CD4-positive, alpha-beta memory T cell (primary cell): ENCODE results near the gene TMEM240. TPM values are rescaled to one million over a fixed set of nuclear protein-coding genes. Genes with fewer than 3 reads are reported as not detected.
"Not testable (repeated sequence)": the region's sequence is repeated elsewhere in the genome, so short reads cannot be mapped to it uniquely, and the experiment has no call there.

Experiments
- CTCF ChIA-PET: fragments of 350-600 bp; sonication (Branson Sonifier 250); formaldehyde crosslinking; loops from one replicate; lab custom pipeline; 2021; ENCODE audit warnings: inconsistent platforms; ENCODE audit not compliant: partially characterized antibody; lab: Charles Lee
- POLR2A ChIA-PET: fragments of 350-600 bp; sonication (Branson Sonifier 250); formaldehyde crosslinking; loops from one replicate; lab custom pipeline; 2021; ENCODE audit not compliant: partially characterized antibody; lab: Charles Lee
- DNase-seq, 5 donors: peaks; one replicate each; pipeline versions ENCODE4 v3.0.0 to v3.0.0-alpha.2; 2020 to 2022; ENCODE audit warnings: mixed read lengths in 1 of 5
- H3K27ac ChIP-seq: one replicate; pipeline ENCODE4 v1.7.0; 2013; ENCODE audit warnings: low read depth, low read length
- H3K27me3 ChIP-seq: 2 replicates; pipeline ENCODE4 v1.7.0; 2013; ENCODE audit warnings: mild to moderate bottlenecking, low read length, moderate library complexity; ENCODE audit not compliant: insufficient read depth
- H3K36me3 ChIP-seq: 2 replicates; pipeline ENCODE4 v1.7.0; 2013; ENCODE audit warnings: mild to moderate bottlenecking, low read length, moderate library complexity; ENCODE audit not compliant: insufficient read depth
- H3K4me1 ChIP-seq: 2 replicates; pipeline ENCODE4 v1.7.0; 2013; ENCODE audit warnings: mild to moderate bottlenecking, low read length, moderate library complexity; ENCODE audit not compliant: insufficient read depth
- H3K4me3 ChIP-seq, 2 donors: one replicate each; pipeline ENCODE4 v1.7.0; 2013; ENCODE audit warnings: low read length in 2 of 2, mild to moderate bottlenecking in 1 of 2
- H3K9me3 ChIP-seq, 2 donors: one replicate each; pipeline ENCODE4 v1.7.0; 2013; ENCODE audit warnings: low read length in 2 of 2, control low read depth in 1 of 2; ENCODE audit not compliant: control insufficient read depth in 1 of 2
- H3K27ac Mint-ChIP-seq, 7 donors: one replicate each; pipeline ENCODE4 v1.8.0; 2020 to 2021; ENCODE audit warnings: mixed read lengths in 7 of 7, mild to moderate bottlenecking in 6 of 7, inconsistent platforms in 3 of 7, moderate library complexity in 3 of 7
- H3K27me3 Mint-ChIP-seq, 2 donors: one replicate each; pipeline ENCODE4 v1.8.0; 2020 to 2021; ENCODE audit warnings: mixed read lengths in 2 of 2
- H3K36me3 Mint-ChIP-seq, 2 donors: one replicate each; pipeline ENCODE4 v1.8.0; 2020 to 2021; ENCODE audit warnings: mixed read lengths in 2 of 2, inconsistent platforms in 1 of 2, mild to moderate bottlenecking in 1 of 2
- H3K4me1 Mint-ChIP-seq, 4 donors: one replicate each; pipeline ENCODE4 v1.8.0; 2020 to 2021; ENCODE audit warnings: mixed read lengths in 4 of 4, mild to moderate bottlenecking in 1 of 4
- H3K4me3 Mint-ChIP-seq, 8 donors: one replicate each; pipeline ENCODE4 v1.8.0; 2020 to 2021; ENCODE audit warnings: mixed read lengths in 8 of 8, mild to moderate bottlenecking in 7 of 8, moderate library complexity in 6 of 8, inconsistent platforms in 3 of 8
- H3K9me3 Mint-ChIP-seq, 8 donors: one replicate each; pipeline ENCODE4 v1.8.0; 2020 to 2021; ENCODE audit warnings: mixed read lengths in 8 of 8, mild to moderate bottlenecking in 5 of 8, inconsistent platforms in 3 of 8, moderate library complexity in 1 of 8
- intact Hi-C: fragments of 100-400 bp; cut with micrococcal nuclease; formaldehyde crosslinking; loops from one replicate; pipeline ENCODE4 v1.15.1; 2023
- polyA plus RNA-seq, 2 donors: library from polyadenylated mRNA; unstranded; fragments of 300-500 nt; fragmentation: Illumina TruSeq; gene quantifications; one replicate each; pipeline ENCODE4 v1.2.3, GENCODE V29; 2021
- total RNA-seq, 2 experiments: library from RNA; stranded (reverse); gene quantifications; one replicate each; pipeline ENCODE4 v1.2.3, GENCODE V29; 2021

Gene TMEM240
- total and polyA plus RNA-seq, 4 experiments from 2014 or later: 1.8 to 2.8 TPM; not detected in 2

GRCh38 chr1:1557688-1558087 lies 17.3 kb upstream of the TMEM240 start:
- H3K27me3 ChIP-seq, H3K4me3 ChIP-seq, H3K27ac ChIP-seq, CTCF ChIA-PET, H3K9me3 Mint-ChIP-seq, H3K4me1 Mint-ChIP-seq, H3K27me3 Mint-ChIP-seq, intact Hi-C loops, H3K4me1 ChIP-seq, H3K9me3 ChIP-seq, DNase-seq, H3K4me3 Mint-ChIP-seq: not testable (repeated sequence)
- POLR2A ChIA-PET: interaction anchor here (1.0 to 1.1 kb wide), 2 partner anchors 57 to 63 kb away, joined by 3 to 4 read pairs; partner anchors contain the start of gene MIB2
- H3K27ac Mint-ChIP-seq: peak overlapping the region in 1 of 7 donors; percentile 41
- H3K36me3 Mint-ChIP-seq: peaks cover 11 to 15% of the 10 kb centered on the region in 2 donors
- peaks cover 10% of the 10 kb centered on the region for H3K36me3 ChIP-seq

- H3K4me3 ChIP-seq, H3K27me3 Mint-ChIP-seq, H3K36me3 ChIP-seq, CTCF ChIA-PET, H3K27me3 ChIP-seq, H3K36me3 Mint-ChIP-seq, H3K4me3 Mint-ChIP-seq, H3K4me1 Mint-ChIP-seq, intact Hi-C loops, H3K9me3 Mint-ChIP-seq, H3K27ac Mint-ChIP-seq, H3K9me3 ChIP-seq, H3K4me1 ChIP-seq, H3K27ac ChIP-seq: not testable (repeated sequence)
- peak in 1 of 5 donors; percentile 1 for DNase-seq
- POLR2A ChIA-PET: interaction anchor here (1.0 kb wide), 1 partner anchor 64 kb away, joined by 3 read pairs; no protein-coding TSS in a partner anchor
Measured at GRCh38 chr1:1556961-1557360, 16.5 kb upstream of the TMEM240 start.

- no peaks in the 10 kb centered on the region for H3K9me3 ChIP-seq
- H3K27me3 ChIP-seq: no peaks in the 10 kb centered on the region
- Mint-ChIP-seq H3K4me1 (peaks cover 0 to 12% (median 7%) of the 10 kb centered on the region in 4 donors), H3K27ac (no peak overlapping the region), H3K4me3 (no peak overlapping the region), H3K27me3 (no peaks in the 10 kb centered on the region), H3K9me3 (peaks cover 0 to 3% (median 0%) of the 10 kb centered on the region in 8 donors), H3K36me3 (peaks cover 3% of the 10 kb centered on the region in 2 donors)
- H3K4me3 ChIP-seq: no peak overlapping the region
- peak in 1 of 5 donors; percentile 3 for DNase-seq
- ChIA-PET POLR2A (no interaction called here), CTCF (no interaction called here)
- H3K4me1 ChIP-seq: no peaks in the 10 kb centered on the region
- no peaks in the 10 kb centered on the region for H3K36me3 ChIP-seq
- no peak overlapping the region for H3K27ac ChIP-seq
- intact Hi-C loops: no loop called here
Measured at GRCh38 chr1:1556505-1556904, 16.1 kb upstream of the TMEM240 start.

GRCh38 chr1:1554926-1555915 lies 14.8 kb upstream of the TMEM240 start:
- Histone ChIP-seq H3K27ac (no peak overlapping the region), H3K4me1 (no peaks in the 10 kb centered on the region), H3K4me3 (no peak overlapping the region), H3K36me3 (no peaks in the 10 kb centered on the region), H3K9me3 (no peaks in the 10 kb centered on the region), H3K27me3 (no peaks in the 10 kb centered on the region)
- Mint-ChIP-seq H3K27me3 (no peaks in the 10 kb centered on the region), H3K9me3 (peaks cover 0 to 3% (median 0%) of the 10 kb centered on the region in 8 donors), H3K36me3 (no peaks in the 10 kb centered on the region), H3K4me3 (no peak overlapping the region), H3K4me1 (peaks cover 0 to 22% (median 7%) of the 10 kb centered on the region in 4 donors), H3K27ac (peak overlapping the region in 2 of 7 donors; percentile 52 to 93)
- POLR2A ChIA-PET: no interaction called here
- intact Hi-C loops: no loop called here
- DNase-seq: no peak
- CTCF ChIA-PET: no interaction called here

DNA sequence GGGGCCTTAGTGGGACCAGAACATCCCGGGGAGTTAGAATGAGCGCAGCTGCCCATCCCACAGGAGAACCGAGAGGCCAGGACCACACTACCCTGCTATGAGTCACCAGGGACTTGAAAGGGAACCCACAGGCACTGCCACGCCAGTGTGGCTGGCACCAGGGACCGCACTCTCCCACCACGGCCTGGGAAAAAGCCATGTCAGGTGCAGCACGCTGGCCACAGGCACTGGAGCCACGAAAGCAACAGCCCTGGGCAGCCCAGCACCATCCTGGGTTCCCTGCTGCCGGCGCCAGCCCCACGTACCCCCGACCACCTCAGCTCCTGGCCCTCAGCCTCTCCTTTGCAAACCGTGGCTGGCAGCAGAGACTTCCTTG lies 14.1 kb upstream of the TMEM240 start:
- Mint-ChIP-seq H3K9me3 (peaks cover 0 to 3% (median 0%) of the 10 kb centered on the region in 8 donors), H3K4me1 (peaks cover 0 to 22% (median 7%) of the 10 kb centered on the region in 4 donors), H3K4me3 (no peak overlapping the region), H3K27me3 (no peaks in the 10 kb centered on the region), H3K27ac (peak overlapping the region in 2 of 7 donors; percentile 52 to 93), H3K36me3 (no peaks in the 10 kb centered on the region)
- ChIA-PET CTCF (no interaction called here), POLR2A (interaction anchor here (1.3 kb wide), 1 partner anchor 20 kb away, joined by 3 read pairs; no protein-coding TSS in a partner anchor)
- H3K27ac ChIP-seq: no peak overlapping the region
- no peaks in the 10 kb centered on the region for H3K27me3 ChIP-seq
- no peaks in the 10 kb centered on the region for H3K4me1 ChIP-seq
- no peak overlapping the region for H3K4me3 ChIP-seq
- intact Hi-C loops: no loop called here
- H3K9me3 ChIP-seq: no peaks in the 10 kb centered on the region
- no peaks in the 10 kb centered on the region for H3K36me3 ChIP-seq
- DNase-seq: no peak

- CTCF ChIA-PET: no interaction called here
Measured at GRCh38 chr1:1553821-1554494, 13.5 kb upstream of the TMEM240 start.

GRCh38 chr1:1552263-1552639 lies 11.8 kb upstream of the TMEM240 start:
- H3K27me3 Mint-ChIP-seq: no peaks in the 10 kb centered on the region
- H3K9me3 ChIP-seq: no peaks in the 10 kb centered on the region
- ChIA-PET POLR2A (no interaction called here), CTCF (no interaction called here)
- H3K4me3 Mint-ChIP-seq: no peak overlapping the region
- no peak overlapping the region for H3K4me3 ChIP-seq
- no peaks in the 10 kb centered on the region for H3K36me3 ChIP-seq
- no peak overlapping the region for H3K27ac Mint-ChIP-seq
- intact Hi-C loops: no loop called here
- no peaks in the 10 kb centered on the region for H3K27me3 ChIP-seq
- peaks cover 0 to 22% (median 1%) of the 10 kb centered on the region in 4 donors for H3K4me1 Mint-ChIP-seq
- no peak overlapping the region for H3K27ac ChIP-seq
- H3K4me1 ChIP-seq: no peaks in the 10 kb centered on the region
- H3K9me3 Mint-ChIP-seq: peaks cover 0 to 3% (median 0%) of the 10 kb centered on the region in 8 donors
- no peaks in the 10 kb centered on the region for H3K36me3 Mint-ChIP-seq
- DNase-seq: no peak

More at GRCh38 chr1:1553821-1554494, 13.5 kb upstream of the TMEM240 start:
- Mint-ChIP-seq H3K27ac (peak overlapping the region in 1 of 7 donors; percentile 30), H3K27me3 (no peaks in the 10 kb centered on the region), H3K36me3 (no peaks in the 10 kb centered on the region), H3K4me1 (peaks cover 0 to 22% (median 6%) of the 10 kb centered on the region in 4 donors), H3K9me3 (peaks cover 0 to 3% (median 0%) of the 10 kb centered on the region in 8 donors), H3K4me3 (no peak overlapping the region)
- DNase-seq: no peak
- no peaks in the 10 kb centered on the region for H3K9me3 ChIP-seq
- POLR2A ChIA-PET: interaction anchor here (1.3 kb wide), 1 partner anchor 20 kb away, joined by 3 read pairs; no protein-coding TSS in a partner anchor
- H3K27ac ChIP-seq: no peak overlapping the region
- H3K36me3 ChIP-seq: no peaks in the 10 kb centered on the region
- H3K27me3 ChIP-seq: no peaks in the 10 kb centered on the region
- intact Hi-C loops: no loop called here
- H3K4me1 ChIP-seq: no peaks in the 10 kb centered on the region
- H3K4me3 ChIP-seq: no peak overlapping the region
